Measurements from ENCODE around the gene SON.

Gene SON

GRCh38 chr21:33588485-33589335 lies 45.9 kb downstream of the SON start, which contains the start of gene DONSON:
Gene DONSON, minus strand, starts transcription at chr21:33588684. Its CDS starts 43 bp downstream, at chr21:33588641.
- Histone ChIP-seq H3K4me3 (ENCODE audit: low read depth, low read length) (peak within 1 kb of the TSS; percentile 69), H3K36me3 (ENCODE audit: control insufficient read depth in 2 of 2, insufficient read depth in 1 of 2, low read length in 2 of 2) (peaks cover 27 to 35% of the 10 kb centered on the region in 2 experiments), H3K9me3 (ENCODE audit: control insufficient read depth, insufficient read depth, low read depth, low read length) (no peaks in the 10 kb centered on the region), H3K4me1 (ENCODE audit: control insufficient read depth, insufficient read depth, low read length) (peaks cover 4% of the 10 kb centered on the region; the same call in 1 of the 2 replicates), H3K27ac (ENCODE audit: extremely low read depth, low read depth, low read length) (peak within 1 kb of the TSS; percentile 89)
- ChIA-PET POLR2A (interaction anchor here (0.5 to 2.4 kb wide), 23 partner anchors 8 to 314 kb away, joined by 3 to 20 read pairs (median 5); partner anchors contain the start of genes DNAJC28, IFNAR1, ITSN1 and SON), CTCF (interaction anchor here (0.6 to 7.4 kb wide), 7 partner anchors 9 to 967 kb away, joined by 3 to 79 read pairs (median 3); no protein-coding TSS in a partner anchor)
- TF ChIP-seq ZNF37A (tag by site-specific recombination; IDR thresholded peaks at IDR 0.05) (no peak), ZNF677 (tag by site-specific recombination; IDR thresholded peaks at IDR 0.05) (peak; percentile 6; the same call in 1 of the 2 replicates), ZNF416 (tag by site-specific recombination; IDR thresholded peaks at IDR 0.05) (no peak), HOXA7 (CRISPR knock-in tag; IDR thresholded peaks at IDR 0.05; ENCODE audit: borderline replicate concordance) (no peak), ZBTB20 (tag by site-specific recombination; IDR thresholded peaks at IDR 0.05) (peak; percentile 79), ZNF214 (tag by site-specific recombination; IDR thresholded peaks at IDR 0.05; ENCODE audit: borderline replicate concordance) (no peak), PBX3 (CRISPR knock-in tag; IDR thresholded peaks at IDR 0.05) (peak; percentile 72; the same call in 1 of the 2 replicates), MEIS1 (CRISPR knock-in tag; IDR thresholded peaks at IDR 0.05; ENCODE audit: borderline replicate concordance) (no peak), ZNF626 (tag by site-specific recombination; IDR thresholded peaks at IDR 0.05) (no peak), ZBTB1 (tag by site-specific recombination; IDR thresholded peaks at IDR 0.05) (no peak), ZFP41 (tag by site-specific recombination; IDR thresholded peaks at IDR 0.05; ENCODE audit: borderline replicate concordance) (no peak), BCL11B (tag by site-specific recombination; IDR thresholded peaks at IDR 0.05; ENCODE audit: low read depth) (no peak; the same call in 1 of the 2 replicates), SCRT1 (tag by site-specific recombination; IDR thresholded peaks at IDR 0.05; ENCODE audit: borderline replicate concordance) (no peak), ZNF585B (tag by site-specific recombination; IDR thresholded peaks at IDR 0.05) (no peak), ZNF555 (tag by site-specific recombination; conservative IDR thresholded peaks at IDR 0.05) (no peak), ZNF544 (tag by site-specific recombination; IDR thresholded peaks at IDR 0.05) (no peak), ZNF114 (tag by site-specific recombination; IDR thresholded peaks at IDR 0.05) (no peak), ZNF571 (tag by site-specific recombination; IDR thresholded peaks at IDR 0.05) (no peak), KLF9 (tag by site-specific recombination; IDR thresholded peaks at IDR 0.05; ENCODE audit: low read depth) (peak; percentile 80), HIC1 (tag by site-specific recombination; IDR thresholded peaks at IDR 0.05) (no peak), ZIC2 (tag by site-specific recombination; IDR thresholded peaks at IDR 0.05) (peak; percentile 59), ZNF747 (tag by site-specific recombination; IDR thresholded peaks at IDR 0.05) (no peak), ZNF19 (tag by site-specific recombination; IDR thresholded peaks at IDR 0.05; ENCODE audit: low read depth) (no peak), ZNF701 (tag by site-specific recombination; IDR thresholded peaks at IDR 0.05) (no peak), ZNF843 (tag by site-specific recombination; IDR thresholded peaks at IDR 0.05) (no peak)
- TF ChIP-seq, protein P1, sequence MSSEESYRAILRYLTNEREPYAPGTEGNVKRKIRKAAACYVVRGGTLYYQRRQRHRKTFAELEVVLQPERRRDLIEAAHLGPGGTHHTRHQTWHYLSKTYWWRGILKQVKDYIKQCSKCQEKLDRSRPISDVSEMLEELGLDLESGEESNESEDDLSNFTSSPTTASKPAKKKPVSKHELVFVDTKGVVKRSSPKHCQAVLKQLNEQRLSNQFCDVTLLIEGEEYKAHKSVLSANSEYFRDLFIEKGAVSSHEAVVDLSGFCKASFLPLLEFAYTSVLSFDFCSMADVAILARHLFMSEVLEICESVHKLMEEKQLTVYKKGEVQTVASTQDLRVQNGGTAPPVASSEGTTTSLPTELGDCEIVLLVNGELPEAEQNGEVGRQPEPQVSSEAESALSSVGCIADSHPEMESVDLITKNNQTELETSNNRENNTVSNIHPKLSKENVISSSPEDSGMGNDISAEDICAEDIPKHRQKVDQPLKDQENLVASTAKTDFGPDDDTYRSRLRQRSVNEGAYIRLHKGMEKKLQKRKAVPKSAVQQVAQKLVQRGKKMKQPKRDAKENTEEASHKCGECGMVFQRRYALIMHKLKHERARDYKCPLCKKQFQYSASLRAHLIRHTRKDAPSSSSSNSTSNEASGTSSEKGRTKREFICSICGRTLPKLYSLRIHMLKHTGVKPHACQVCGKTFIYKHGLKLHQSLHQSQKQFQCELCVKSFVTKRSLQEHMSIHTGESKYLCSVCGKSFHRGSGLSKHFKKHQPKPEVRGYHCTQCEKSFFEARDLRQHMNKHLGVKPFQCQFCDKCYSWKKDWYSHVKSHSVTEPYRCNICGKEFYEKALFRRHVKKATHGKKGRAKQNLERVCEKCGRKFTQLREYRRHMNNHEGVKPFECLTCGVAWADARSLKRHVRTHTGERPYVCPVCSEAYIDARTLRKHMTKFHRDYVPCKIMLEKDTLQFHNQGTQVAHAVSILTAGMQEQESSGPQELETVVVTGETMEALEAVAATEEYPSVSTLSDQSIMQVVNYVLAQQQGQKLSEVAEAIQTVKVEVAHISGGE (tag by site-specific recombination; conservative IDR thresholded peaks at IDR 0.05; ENCODE audit: low read depth): no peak
- TF ChIP-seq, protein P2, sequence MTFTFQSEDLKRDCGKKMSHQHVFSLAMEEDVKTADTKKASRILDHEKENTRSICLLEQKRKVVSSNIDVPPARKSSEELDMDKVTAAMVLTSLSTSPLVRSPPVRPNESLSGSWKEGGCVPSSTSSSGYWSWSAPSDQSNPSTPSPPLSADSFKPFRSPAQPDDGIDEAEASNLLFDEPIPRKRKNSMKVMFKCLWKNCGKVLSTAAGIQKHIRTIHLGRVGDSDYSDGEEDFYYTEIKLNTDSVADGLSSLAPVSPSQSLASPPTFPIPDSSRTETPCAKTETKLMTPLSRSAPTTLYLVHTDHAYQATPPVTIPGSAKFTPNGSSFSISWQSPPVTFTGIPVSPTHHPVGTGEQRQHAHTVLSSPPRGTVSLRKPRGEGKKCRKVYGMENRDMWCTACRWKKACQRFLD (tag by site-specific recombination; IDR thresholded peaks at IDR 0.05): no peak
- TF ChIP-seq, protein P3, sequence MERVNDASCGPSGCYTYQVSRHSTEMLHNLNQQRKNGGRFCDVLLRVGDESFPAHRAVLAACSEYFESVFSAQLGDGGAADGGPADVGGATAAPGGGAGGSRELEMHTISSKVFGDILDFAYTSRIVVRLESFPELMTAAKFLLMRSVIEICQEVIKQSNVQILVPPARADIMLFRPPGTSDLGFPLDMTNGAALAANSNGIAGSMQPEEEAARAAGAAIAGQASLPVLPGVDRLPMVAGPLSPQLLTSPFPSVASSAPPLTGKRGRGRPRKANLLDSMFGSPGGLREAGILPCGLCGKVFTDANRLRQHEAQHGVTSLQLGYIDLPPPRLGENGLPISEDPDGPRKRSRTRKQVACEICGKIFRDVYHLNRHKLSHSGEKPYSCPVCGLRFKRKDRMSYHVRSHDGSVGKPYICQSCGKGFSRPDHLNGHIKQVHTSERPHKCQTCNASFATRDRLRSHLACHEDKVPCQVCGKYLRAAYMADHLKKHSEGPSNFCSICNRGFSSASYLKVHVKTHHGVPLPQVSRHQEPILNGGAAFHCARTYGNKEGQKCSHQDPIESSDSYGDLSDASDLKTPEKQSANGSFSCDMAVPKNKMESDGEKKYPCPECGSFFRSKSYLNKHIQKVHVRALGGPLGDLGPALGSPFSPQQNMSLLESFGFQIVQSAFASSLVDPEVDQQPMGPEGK (tag by site-specific recombination; IDR thresholded peaks at IDR 0.05): peak; percentile 82

Measured in HEK293 (cell line).